A673 (cell line): Measurements from ENCODE around the gene ADK. TPM values are rescaled to one million over a fixed set of nuclear protein-coding genes. Genes with fewer than 3 reads are reported as not detected.

Experiments
- BruUV-seq: library from RNA; stranded (reverse); fragments of 400-500 nt; replicated peaks from 2 replicates; lab custom pipeline; 2021; lab: Mats Ljungman, UMichigan
- CTCF ChIA-PET: fragments of 300-600 bp; sonication (Branson Sonifier 250); formaldehyde crosslinking; loops from one replicate; lab custom pipeline; 2022; ENCODE audit warnings: antibody characterized with exemption; lab: Charles Lee
- POLR2A ChIA-PET: fragments of 300-600 bp; sonication (Branson Sonifier 250); formaldehyde crosslinking; loops from one replicate; lab custom pipeline; 2022; ENCODE audit warnings: antibody characterized with exemption; ENCODE audit not compliant: low non-redundant PET; lab: Charles Lee
- DNase-seq: peaks from one replicate; pipeline ENCODE4 v3.0.0-alpha.2; 2015; ENCODE audit warnings: low spot score
- H3K27ac ChIP-seq: fragments of 200-600 bp; sonication (generic); 2 replicates; pipeline ENCODE4 v1.5.1; 2016; ENCODE audit warnings: mixed run types, low read depth, mild to moderate bottlenecking, mixed read lengths, antibody characterized with exemption, low read length; ENCODE audit not compliant: poor library complexity, severe bottlenecking
- H3K27me3 ChIP-seq: fragments of 200-600 bp; sonication (generic); replicated peaks from 2 replicates; pipeline ENCODE4 v1.6.1; 2017; ENCODE audit warnings: mixed run types, low read depth, mild to moderate bottlenecking, mixed read lengths, antibody characterized with exemption, low read length; ENCODE audit not compliant: insufficient read depth, poor library complexity
- H3K36me3 ChIP-seq: fragments of 200-600 bp; sonication (generic); 2 replicates; pipeline ENCODE4 v1.6.1; 2016; ENCODE audit warnings: mixed run types, mild to moderate bottlenecking, mixed read lengths, antibody characterized with exemption, low read length; ENCODE audit not compliant: insufficient read depth, poor library complexity, severe bottlenecking
- H3K4me1 ChIP-seq: fragments of 200-600 bp; sonication (generic); 2 replicates; pipeline ENCODE4 v1.6.1; 2017; ENCODE audit warnings: mixed run types, mild to moderate bottlenecking, mixed read lengths, antibody characterized with exemption, low read length; ENCODE audit not compliant: insufficient read depth, poor library complexity, severe bottlenecking
- H3K4me3 ChIP-seq: fragments of 200-600 bp; sonication (generic); 2 replicates; pipeline ENCODE4 v1.5.1; 2016; ENCODE audit warnings: low read depth, mixed run types, mild to moderate bottlenecking, mixed read lengths, low read length; ENCODE audit not compliant: poor library complexity, severe bottlenecking
- H3K9me3 ChIP-seq: fragments of 200-600 bp; sonication (generic); 2 replicates; pipeline ENCODE4 v1.6.1; 2016; ENCODE audit warnings: mixed run types, low read depth, mild to moderate bottlenecking, mixed read lengths, antibody characterized with exemption, low read length; ENCODE audit not compliant: poor library complexity, severe bottlenecking
- CTCF ChIP-seq: fragments of 300-800, 200-600 bp; sonication (generic); conservative IDR thresholded peaks from 2 replicates; pipeline ENCODE4 v1.5.1; 2017; ENCODE audit warnings: low read depth, mild to moderate bottlenecking, antibody characterized with exemption, low read length, moderate library complexity, mixed read lengths
- EZH2 ChIP-seq: fragments of 200-600 bp; sonication (generic); IDR thresholded peaks from 2 replicates; pipeline ENCODE4 v1.6.1; 2017; ENCODE audit warnings: borderline replicate concordance, low read depth, mild to moderate bottlenecking, mixed read lengths, antibody characterized with exemption, low read length; ENCODE audit not compliant: poor library complexity, severe bottlenecking
- intact Hi-C: fragments of 100-400 bp; cut with micrococcal nuclease; formaldehyde crosslinking; loops from one replicate; pipeline ENCODE4 v1.10.0; 2022; ENCODE audit not compliant: unreplicated experiment
- total RNA-seq: library from RNA; stranded (reverse); gene quantifications from 2 replicates; pipeline ENCODE4 v1.2.3, GENCODE V29; 2021

ADK gene
- total RNA-seq, 1 experiment from 2014 or later, result 49.0 TPM

- Histone ChIP-seq H3K27me3 (no peaks in the 10 kb centered on the region), H3K4me1 (no peaks in the 10 kb centered on the region), H3K36me3 (peaks cover 91% of the 10 kb centered on the region), H3K9me3 (no peaks in the 10 kb centered on the region), H3K4me3 (no peak overlapping the region), H3K27ac (no peak overlapping the region)
- intact Hi-C loops, result no loop called here
- ChIA-PET CTCF (no interaction called here), POLR2A (no interaction called here)
- TF ChIP-seq CTCF (no peak), EZH2 (no peak)
- no peak for DNase-seq
- BruUV-seq, result no TSS peak
Observed at GRCh38 chr10:74113546-74113945, 37.5 kb upstream of the ADK start.

DNA sequence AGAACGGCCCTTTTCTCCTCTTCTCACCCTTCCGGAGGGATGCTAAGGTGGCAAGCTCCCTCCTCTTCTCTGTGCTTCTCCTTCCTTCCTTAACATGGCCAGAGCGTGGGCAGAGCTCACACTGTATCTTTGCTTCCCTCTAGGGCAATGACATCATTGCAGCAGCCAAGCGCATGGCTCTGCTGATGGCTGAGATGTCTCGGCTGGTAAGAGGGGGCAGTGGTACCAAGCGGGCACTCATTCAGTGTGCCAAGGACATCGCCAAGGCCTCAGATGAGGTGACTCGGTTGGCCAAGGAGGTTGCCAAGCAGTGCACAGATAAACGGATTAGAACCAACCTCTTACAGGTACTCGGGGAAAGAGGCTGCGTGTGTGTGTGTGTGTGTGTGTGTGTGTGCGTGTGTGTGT is 37.0 kb upstream of the ADK start:
- H3K36me3 ChIP-seq, result peaks cover 92% of the 10 kb centered on the region
- H3K9me3 ChIP-seq, result no peaks in the 10 kb centered on the region
- no peak overlapping the region for H3K4me3 ChIP-seq
- H3K4me1 ChIP-seq, result peaks cover 4% of the 10 kb centered on the region
- H3K27me3 ChIP-seq, result no peaks in the 10 kb centered on the region
- H3K27ac ChIP-seq, result no peak overlapping the region
- TF ChIP-seq CTCF (no peak), EZH2 (no peak)
- intact Hi-C loops, result no loop called here
- no TSS peak for BruUV-seq
- POLR2A ChIA-PET, result no interaction called here
- no peak for DNase-seq
- CTCF ChIA-PET, result no interaction called here

- no peak for DNase-seq
- Histone ChIP-seq H3K4me1 (peaks cover 10% of the 10 kb centered on the region), H3K36me3 (peaks cover 93% of the 10 kb centered on the region), H3K27me3 (no peaks in the 10 kb centered on the region), H3K4me3 (no peak overlapping the region), H3K27ac (peak overlapping the region; percentile 48), H3K9me3 (no peaks in the 10 kb centered on the region)
- no TSS peak for BruUV-seq
- TF ChIP-seq CTCF (no peak), EZH2 (no peak)
- ChIA-PET CTCF (interaction anchor here (0.6 kb wide), 1 partner anchor 231 kb away, joined by 3 read pairs; no protein-coding TSS in a partner anchor), POLR2A (no interaction called here)
- intact Hi-C loops, result no loop called here
Observed at GRCh38 chr10:74117738-74118137, 33.3 kb upstream of the ADK start.
